Osteocyte (in vitro differentiated cells): ENCODE data around the gene POMC. TPM values are rescaled to one million over a fixed set of nuclear protein-coding genes. Genes with fewer than 3 reads are reported as not detected.

Source experiments
- DNase-seq: peaks from one replicate; pipeline ENCODE4 v3.0.0; 2021; ENCODE audit warnings: mixed read lengths; ENCODE audit not compliant: unreplicated experiment; ENCODE audit errors: extremely low spot score
- H3K27ac Mint-ChIP-seq: one replicate; pipeline ENCODE4 v1.8.0; 2021; ENCODE audit warnings: mild to moderate bottlenecking, mixed read lengths; ENCODE audit not compliant: unreplicated experiment
- H3K27me3 Mint-ChIP-seq: one replicate; pipeline ENCODE4 v1.8.0; 2021; ENCODE audit warnings: mixed read lengths; ENCODE audit not compliant: unreplicated experiment
- H3K36me3 Mint-ChIP-seq: one replicate; pipeline ENCODE4 v1.8.0; 2021; ENCODE audit warnings: mixed read lengths; ENCODE audit not compliant: unreplicated experiment
- H3K4me1 Mint-ChIP-seq: one replicate; pipeline ENCODE4 v1.8.0; 2021; ENCODE audit warnings: mixed read lengths; ENCODE audit not compliant: unreplicated experiment
- H3K4me3 Mint-ChIP-seq: one replicate; pipeline ENCODE4 v1.8.0; 2021; ENCODE audit warnings: mild to moderate bottlenecking, moderate library complexity, mixed read lengths; ENCODE audit not compliant: unreplicated experiment
- H3K9me3 Mint-ChIP-seq: one replicate; pipeline ENCODE4 v1.8.0; 2021; ENCODE audit warnings: mixed read lengths; ENCODE audit not compliant: unreplicated experiment
- total RNA-seq: library from RNA; stranded (reverse); gene quantifications from 2 replicates; pipeline ENCODE4 v1.2.1, GENCODE V29; 2021
- TF ChIP-seq, protein P1 (sequence below): fragments of 200-600 bp; sonication (generic); IDR thresholded peaks from 2 replicates; pipeline ENCODE4 v1.5.0; 2021; ENCODE audit warnings: antibody characterized with exemption, mild to moderate bottlenecking, moderate library complexity

Gene POMC
- total RNA-seq, 1 donor from 2014 or later, result not detected

GRCh38 chr2:25176541-25177181 lies 8.3 kb upstream of the POMC start:
- DNase-seq, result no peak
- Mint-ChIP-seq H3K4me1 (no peaks in the 10 kb centered on the region), H3K9me3 (peaks cover under 1% of the 10 kb centered on the region), H3K4me3 (no peak overlapping the region), H3K27ac (no peak overlapping the region), H3K36me3 (no peaks in the 10 kb centered on the region), H3K27me3 (peaks cover 40% of the 10 kb centered on the region)
- TF ChIP-seq, protein P1, sequence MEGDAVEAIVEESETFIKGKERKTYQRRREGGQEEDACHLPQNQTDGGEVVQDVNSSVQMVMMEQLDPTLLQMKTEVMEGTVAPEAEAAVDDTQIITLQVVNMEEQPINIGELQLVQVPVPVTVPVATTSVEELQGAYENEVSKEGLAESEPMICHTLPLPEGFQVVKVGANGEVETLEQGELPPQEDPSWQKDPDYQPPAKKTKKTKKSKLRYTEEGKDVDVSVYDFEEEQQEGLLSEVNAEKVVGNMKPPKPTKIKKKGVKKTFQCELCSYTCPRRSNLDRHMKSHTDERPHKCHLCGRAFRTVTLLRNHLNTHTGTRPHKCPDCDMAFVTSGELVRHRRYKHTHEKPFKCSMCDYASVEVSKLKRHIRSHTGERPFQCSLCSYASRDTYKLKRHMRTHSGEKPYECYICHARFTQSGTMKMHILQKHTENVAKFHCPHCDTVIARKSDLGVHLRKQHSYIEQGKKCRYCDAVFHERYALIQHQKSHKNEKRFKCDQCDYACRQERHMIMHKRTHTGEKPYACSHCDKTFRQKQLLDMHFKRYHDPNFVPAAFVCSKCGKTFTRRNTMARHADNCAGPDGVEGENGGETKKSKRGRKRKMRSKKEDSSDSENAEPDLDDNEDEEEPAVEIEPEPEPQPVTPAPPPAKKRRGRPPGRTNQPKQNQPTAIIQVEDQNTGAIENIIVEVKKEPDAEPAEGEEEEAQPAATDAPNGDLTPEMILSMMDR, result no peak

GRCh38 chr2:25176138-25176537 lies 7.8 kb upstream of the POMC start:
- DNase-seq, result no peak
- Mint-ChIP-seq H3K4me3 (no peak overlapping the region), H3K36me3 (no peaks in the 10 kb centered on the region), H3K9me3 (peaks cover 4% of the 10 kb centered on the region), H3K27ac (no peak overlapping the region), H3K4me1 (no peaks in the 10 kb centered on the region), H3K27me3 (peaks cover 46% of the 10 kb centered on the region)
- TF ChIP-seq, protein P1, result no peak

DNA sequence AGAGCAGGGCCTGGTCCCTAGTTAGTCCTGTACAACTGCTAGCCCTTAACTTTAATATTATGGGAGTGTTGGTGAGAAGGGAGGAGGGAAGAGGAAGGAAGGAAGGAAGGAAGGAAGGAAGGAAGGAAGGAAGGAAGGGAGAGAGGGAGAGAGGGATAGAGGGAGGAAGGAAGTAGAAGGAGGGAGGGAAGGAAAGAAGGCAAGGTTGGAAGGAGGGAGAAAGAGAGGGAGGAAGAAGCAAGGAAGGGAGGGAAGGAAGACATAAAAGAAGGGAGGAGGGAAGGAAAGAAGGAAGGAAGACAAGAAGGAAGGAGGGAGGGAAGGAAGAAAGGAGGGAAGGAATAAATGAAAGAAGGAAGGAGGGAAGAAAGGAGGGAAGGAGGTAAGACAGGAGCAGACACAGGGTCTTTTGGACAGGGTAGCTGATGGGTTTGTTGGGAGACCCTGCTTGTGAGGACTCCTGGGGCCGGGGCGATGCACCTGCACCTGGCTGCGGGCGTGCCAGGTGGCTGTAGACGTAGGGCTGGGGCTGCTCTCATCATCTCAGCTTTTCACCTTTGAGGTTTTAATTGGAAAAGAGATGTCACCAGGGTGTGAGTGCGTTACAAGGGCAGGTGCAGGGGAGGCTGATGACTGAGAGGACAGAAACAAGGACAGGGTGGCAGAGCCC lies 5.9 kb upstream of the POMC start:
- DNase-seq, result no peak
- H3K4me1 Mint-ChIP-seq, result no peaks in the 10 kb centered on the region

GRCh38 chr2:25173719-25174118 lies 5.3 kb upstream of the POMC start:
- Mint-ChIP-seq H3K4me3 (no peak overlapping the region), H3K9me3 (peaks cover 4% of the 10 kb centered on the region), H3K36me3 (no peaks in the 10 kb centered on the region), H3K27me3 (peaks cover 70% of the 10 kb centered on the region), H3K4me1 (no peaks in the 10 kb centered on the region), H3K27ac (no peak overlapping the region)
- TF ChIP-seq, protein P1, result no peak
- no peak for DNase-seq

More for the DNA sequence above, 5.9 kb upstream of the POMC start:
- no peak overlapping the region for H3K27ac Mint-ChIP-seq
- no peak overlapping the region for H3K4me3 Mint-ChIP-seq
- H3K36me3 Mint-ChIP-seq, result no peaks in the 10 kb centered on the region
- TF ChIP-seq, protein P1, result no peak
- peaks cover 64% of the 10 kb centered on the region for H3K27me3 Mint-ChIP-seq
- peaks cover 4% of the 10 kb centered on the region for H3K9me3 Mint-ChIP-seq

DNA sequence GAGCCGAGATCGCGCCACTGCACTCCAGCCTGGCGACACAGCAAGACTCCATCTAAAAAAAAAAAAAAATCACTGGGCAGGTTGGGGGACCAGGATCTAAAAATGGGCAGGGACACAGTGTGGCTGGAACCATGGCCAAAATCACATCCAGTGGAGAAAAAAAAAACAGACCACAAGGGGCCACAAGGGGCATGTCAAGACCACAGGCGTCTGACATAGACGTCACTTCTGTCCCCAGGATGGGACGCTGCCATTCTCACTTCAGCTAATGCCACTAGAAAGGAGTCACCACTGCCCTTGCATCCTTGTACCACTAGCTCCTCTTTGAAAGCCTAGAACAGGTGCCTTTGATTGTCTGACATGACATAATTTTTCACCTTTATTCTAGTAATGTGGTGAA lies 2.5 kb upstream of the POMC start:
- Mint-ChIP-seq H3K27ac (no peak overlapping the region), H3K36me3 (no peaks in the 10 kb centered on the region), H3K4me1 (peaks cover 2% of the 10 kb centered on the region), H3K9me3 (peaks cover 4% of the 10 kb centered on the region), H3K4me3 (no peak overlapping the region), H3K27me3 (peaks cover 74% of the 10 kb centered on the region)
- DNase-seq, result no peak
- TF ChIP-seq, protein P1, result no peak
